HepG2 (cell line): ENCODE data around the gene CMAS. TPM values are rescaled to one million over a fixed set of nuclear protein-coding genes. Genes with fewer than 3 reads are reported as not detected.

ENCODE experiments used
- CBFB ChIP-seq: sonication (generic); formaldehyde crosslinking; IDR thresholded peaks from 2 replicates; pipeline ENCODE4 v1.4.0; 2020; ENCODE audit warnings: missing genetic modification reagents
- CC2D1A ChIP-seq: sonication (generic); formaldehyde crosslinking; IDR thresholded peaks from 2 replicates; pipeline ENCODE4 v1.8.1; 2023; ENCODE audit warnings: mild to moderate bottlenecking, missing genetic modification reagents
- E2F1 ChIP-seq: sonication (generic); formaldehyde crosslinking; IDR thresholded peaks from 2 replicates; pipeline ENCODE4 v1.5.0; 2020; ENCODE audit warnings: missing genetic modification reagents
- KAT2B ChIP-seq: fragments of 150-350 bp; IDR thresholded peaks from 2 replicates; pipeline ENCODE4 v1.6.1; 2014; ENCODE audit warnings: low read depth, low read length, borderline replicate concordance
- MED1 ChIP-seq: sonication (generic); formaldehyde crosslinking; IDR thresholded peaks from 2 replicates; pipeline ENCODE4 v1.4.0; 2020; ENCODE audit warnings: missing genetic modification reagents
- MTERF4 ChIP-seq: sonication (generic); formaldehyde crosslinking; IDR thresholded peaks from 2 replicates; pipeline ENCODE4 v1.8.0; 2023; ENCODE audit warnings: mild to moderate bottlenecking, missing genetic modification reagents
- MXI1 ChIP-seq: IDR thresholded peaks from 3 replicates; pipeline ENCODE4 v1.6.1; 2012; ENCODE audit warnings: low read depth, low read length, inconsistent platforms, borderline replicate concordance
- NAIF1 ChIP-seq: sonication (generic); formaldehyde crosslinking; IDR thresholded peaks from 2 replicates; pipeline ENCODE4 v1.5.0; 2020; ENCODE audit warnings: mild to moderate bottlenecking, missing genetic modification reagents, borderline replicate concordance
- POLR2AphosphoS2 ChIP-seq: IDR thresholded peaks from 2 replicates; pipeline ENCODE4 v1.6.1; 2011; ENCODE audit warnings: low read depth, low read length, improper control_type of control experiment
- RARG ChIP-seq: sonication (generic); formaldehyde crosslinking; IDR thresholded peaks from 2 replicates; pipeline ENCODE4 v1.4.0; 2020; ENCODE audit warnings: low read depth, mild to moderate bottlenecking, missing genetic modification reagents
- RBM22 ChIP-seq: fragments of 200-400 bp; formaldehyde crosslinking; optimal IDR thresholded peaks from 2 replicates; pipeline ENCODE3; 2017; ENCODE audit warnings: mild to moderate bottlenecking, low read length, moderate library complexity
- RFX3 ChIP-seq: IDR thresholded peaks from 2 replicates; pipeline ENCODE4 v1.6.1; 2016; ENCODE audit warnings: missing biosample characterization, missing genetic modification reagents
- SAP130 ChIP-seq: IDR thresholded peaks from 2 replicates; pipeline ENCODE4 v1.6.1; 2016; ENCODE audit warnings: low read depth
- SATB2 ChIP-seq: sonication (generic); formaldehyde crosslinking; IDR thresholded peaks from 2 replicates; pipeline ENCODE4 v1.5.0; 2020; ENCODE audit warnings: missing genetic modification reagents
- SOX5 ChIP-seq: IDR thresholded peaks from 2 replicates; pipeline ENCODE4 v1.6.1; 2016; ENCODE audit warnings: borderline replicate concordance
- YEATS2 ChIP-seq: sonication (generic); formaldehyde crosslinking; IDR thresholded peaks from 2 replicates; pipeline ENCODE4 v1.4.0; 2020; ENCODE audit warnings: missing genetic modification reagents, borderline replicate concordance
- ZFP36 ChIP-seq: fragments of 150-350 bp; IDR thresholded peaks from 2 replicates; pipeline ENCODE4 v1.6.1; 2018; ENCODE audit warnings: borderline replicate concordance, low read length, low read depth; ENCODE audit not compliant: partially characterized antibody
- ZNF598 ChIP-seq: sonication (generic); formaldehyde crosslinking; IDR thresholded peaks from 2 replicates; pipeline ENCODE4 v1.5.1; 2020; ENCODE audit warnings: mild to moderate bottlenecking, missing genetic modification reagents, borderline replicate concordance
- polyA plus RNA-seq, 8 experiments: library from polyadenylated mRNA; depleted of rRNA in 3 of 8; stranded (reverse) in 7 of 8; unstranded in 1 of 8; fragments of >200 nt; fragmentation: Illumina TruSeq in 4 of 8; extraction: Trizol in 4 of 8; gene quantifications; 2 replicates each; pipeline versions ENCODE4 v1.2.1 to v1.2.3, GENCODE V29; 2011 to 2016; ENCODE audit warnings: low read depth in 4 of 8, missing spikeins in 1 of 8, mixed read lengths in 1 of 8; ENCODE audit not compliant: insufficient read depth in 1 of 8
- total RNA-seq, 5 experiments: library from RNA; depleted of rRNA; stranded (reverse); fragments of >200 nt; fragmentation: Illumina TruSeq; extraction: Trizol; gene quantifications; 2 replicates each; pipeline ENCODE4 v1.2.3, GENCODE V29; 2016; ENCODE audit warnings: low read depth in 1 of 5
- TF ChIP-seq, protein P1 (sequence below): fragments of 450-650 bp; IDR thresholded peaks from 2 replicates; pipeline ENCODE4 v1.6.1; 2017
- TF ChIP-seq, protein P2 (sequence below): sonication (generic); formaldehyde crosslinking; IDR thresholded peaks from 2 replicates; pipeline ENCODE4 v1.4.0; 2020; ENCODE audit warnings: missing genetic modification reagents
- TF ChIP-seq, protein P3 (sequence below): sonication (generic); formaldehyde crosslinking; IDR thresholded peaks from 2 replicates; pipeline ENCODE4 v1.8.0; 2022; ENCODE audit warnings: low read depth, missing genetic modification reagents

Gene CMAS
- total and polyA plus RNA-seq, 2 of the 13 experiments (the other 11 are each of a cell fraction or from before 2014, with no cell fraction given), result 14.0 to 21.3 TPM

- TF ChIP-seq ZFP36 (no peak), POLR2AphosphoS2 (no peak), SOX5 (no peak), E2F1 (CRISPR knock-in tag) (peak; percentile 37; the same call in 1 of the 2 replicates), CC2D1A (CRISPR knock-in tag) (no peak), YEATS2 (CRISPR knock-in tag) (0 out of 2 replicates have a peak, but pooled peaks have one; percentile 25), ZNF598 (CRISPR knock-in tag) (no peak), SAP130 (CRISPR knock-in tag) (peak; percentile 53), MED1 (no peak), RFX3 (no peak), MXI1 (peak; percentile 35; the same call in 1 of the 3 replicates), SATB2 (CRISPR knock-in tag) (no peak), NAIF1 (CRISPR knock-in tag) (no peak), KAT2B (no peak), MTERF4 (CRISPR knock-in tag) (no peak), RBM22 (no peak), CBFB (CRISPR knock-in tag) (no peak), RARG (CRISPR knock-in tag) (no peak)
- TF ChIP-seq, protein P1, sequence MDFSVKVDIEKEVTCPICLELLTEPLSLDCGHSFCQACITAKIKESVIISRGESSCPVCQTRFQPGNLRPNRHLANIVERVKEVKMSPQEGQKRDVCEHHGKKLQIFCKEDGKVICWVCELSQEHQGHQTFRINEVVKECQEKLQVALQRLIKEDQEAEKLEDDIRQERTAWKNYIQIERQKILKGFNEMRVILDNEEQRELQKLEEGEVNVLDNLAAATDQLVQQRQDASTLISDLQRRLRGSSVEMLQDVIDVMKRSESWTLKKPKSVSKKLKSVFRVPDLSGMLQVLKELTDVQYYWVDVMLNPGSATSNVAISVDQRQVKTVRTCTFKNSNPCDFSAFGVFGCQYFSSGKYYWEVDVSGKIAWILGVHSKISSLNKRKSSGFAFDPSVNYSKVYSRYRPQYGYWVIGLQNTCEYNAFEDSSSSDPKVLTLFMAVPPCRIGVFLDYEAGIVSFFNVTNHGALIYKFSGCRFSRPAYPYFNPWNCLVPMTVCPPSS, result no peak
- TF ChIP-seq, protein P2, sequence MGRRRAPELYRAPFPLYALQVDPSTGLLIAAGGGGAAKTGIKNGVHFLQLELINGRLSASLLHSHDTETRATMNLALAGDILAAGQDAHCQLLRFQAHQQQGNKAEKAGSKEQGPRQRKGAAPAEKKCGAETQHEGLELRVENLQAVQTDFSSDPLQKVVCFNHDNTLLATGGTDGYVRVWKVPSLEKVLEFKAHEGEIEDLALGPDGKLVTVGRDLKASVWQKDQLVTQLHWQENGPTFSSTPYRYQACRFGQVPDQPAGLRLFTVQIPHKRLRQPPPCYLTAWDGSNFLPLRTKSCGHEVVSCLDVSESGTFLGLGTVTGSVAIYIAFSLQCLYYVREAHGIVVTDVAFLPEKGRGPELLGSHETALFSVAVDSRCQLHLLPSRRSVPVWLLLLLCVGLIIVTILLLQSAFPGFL, result no peak
- TF ChIP-seq, protein P3, sequence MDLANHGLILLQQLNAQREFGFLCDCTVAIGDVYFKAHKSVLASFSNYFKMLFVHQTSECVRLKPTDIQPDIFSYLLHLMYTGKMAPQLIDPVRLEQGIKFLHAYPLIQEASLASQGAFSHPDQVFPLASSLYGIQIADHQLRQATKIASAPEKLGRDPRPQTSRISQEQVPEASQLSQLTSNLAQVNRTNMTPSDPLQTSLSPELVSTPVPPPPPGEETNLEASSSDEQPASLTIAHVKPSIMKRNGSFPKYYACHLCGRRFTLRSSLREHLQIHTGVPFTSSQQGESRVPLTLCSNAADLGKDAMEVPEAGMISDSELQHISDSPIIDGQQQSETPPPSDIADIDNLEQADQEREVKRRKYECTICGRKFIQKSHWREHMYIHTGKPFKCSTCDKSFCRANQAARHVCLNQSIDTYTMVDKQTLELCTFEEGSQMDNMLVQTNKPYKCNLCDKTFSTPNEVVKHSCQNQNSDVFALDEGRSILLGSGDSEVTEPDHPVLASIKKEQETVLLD (CRISPR knock-in tag), result no peak
These were observed at the start of gene CMAS (continued) for GRCh38 chr12:22046090-22046967.
